Loucy (cell line): ENCODE results near the gene CRLF3.

Source experiments
- CTCF ChIP-seq: fragments of 200-600 bp; sonication (generic); conservative IDR thresholded peaks from 2 replicates; pipeline ENCODE4 v1.5.1; 2014; ENCODE audit warnings: mild to moderate bottlenecking, antibody characterized with exemption, low read length
- EZH2phosphoT487 ChIP-seq: fragments of 200-600 bp; IDR thresholded peaks from 2 replicates; pipeline ENCODE4 v1.6.1; 2018; ENCODE audit warnings: antibody characterized with exemption, mild to moderate bottlenecking, moderate library complexity, borderline replicate concordance

DNA sequence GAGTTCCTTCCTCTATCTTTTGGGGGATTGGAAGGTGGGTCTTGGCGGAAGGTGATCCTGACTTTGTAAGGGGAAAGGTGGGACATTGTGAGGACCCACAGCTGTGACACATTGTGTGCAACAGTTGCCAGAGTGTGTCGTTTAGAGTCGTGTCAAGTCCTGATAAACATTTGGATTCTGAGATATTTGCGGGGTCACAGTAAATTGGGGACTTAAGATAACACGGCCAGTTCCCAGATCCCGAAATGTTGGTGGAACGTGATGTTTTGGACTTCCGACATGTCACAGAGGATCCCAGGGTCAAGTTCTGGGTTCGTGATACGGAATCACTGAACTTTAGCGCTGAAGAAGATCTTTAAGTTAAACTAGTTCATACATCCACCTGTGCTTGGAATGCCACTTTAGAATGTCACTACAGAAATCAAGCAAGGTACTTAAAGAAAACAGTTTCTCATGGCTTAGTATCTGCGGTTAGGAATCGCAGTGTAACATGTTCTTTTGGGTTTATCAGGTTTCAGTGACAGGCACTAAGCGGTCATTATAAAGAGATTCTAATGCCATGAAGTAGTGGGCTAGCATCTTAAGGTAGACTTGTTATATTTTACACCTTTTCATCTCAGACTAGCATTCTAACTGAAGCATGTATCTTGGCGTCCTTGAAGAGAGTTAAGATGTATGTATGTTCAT is 8.1 kb upstream of the CRLF3 start:
- no peak for TF ChIP-seq CTCF
- TF ChIP-seq EZH2phosphoT487, result no peak
